Nephron progenitor cell (in vitro differentiated cells): ENCODE results near the gene FCAR.
"Not testable (repeated sequence)": the region's sequence is repeated elsewhere in the genome, so short reads cannot be mapped to it uniquely, and the experiment has no call there.

ENCODE experiments used
- DNase-seq: peaks from one replicate; pipeline ENCODE4 v3.0.0; 2021
- H3K27ac Mint-ChIP-seq: 2 replicates; pipeline ENCODE4 v1.8.0; 2021; ENCODE audit warnings: mild to moderate bottlenecking, moderate library complexity, mixed read lengths
- H3K27me3 Mint-ChIP-seq: 2 replicates; pipeline ENCODE4 v1.8.0; 2021; ENCODE audit warnings: mild to moderate bottlenecking, low read depth, mixed read lengths; ENCODE audit not compliant: poor library complexity
- H3K36me3 Mint-ChIP-seq: 2 replicates; pipeline ENCODE4 v1.8.0; 2021; ENCODE audit warnings: low read depth, mixed read lengths
- H3K4me1 Mint-ChIP-seq: 2 replicates; pipeline ENCODE4 v1.8.0; 2021; ENCODE audit warnings: mixed read lengths
- H3K4me3 Mint-ChIP-seq: 2 replicates; pipeline ENCODE4 v1.8.0; 2021; ENCODE audit warnings: mild to moderate bottlenecking, moderate library complexity, mixed read lengths
- H3K9me3 Mint-ChIP-seq: 2 replicates; pipeline ENCODE4 v1.8.0; 2021; ENCODE audit warnings: mild to moderate bottlenecking, moderate library complexity, mixed read lengths
- CTCF ChIP-seq: fragments of 200-600 bp; sonication (generic); IDR thresholded peaks from 2 replicates; pipeline ENCODE4 v1.5.0; 2021; ENCODE audit warnings: antibody characterized with exemption

Gene FCAR

GRCh38 chr19:54881884-54882283 lies 7.8 kb downstream of the FCAR start:
- Mint-ChIP-seq H3K4me3 (no peak overlapping the region), H3K27me3 (peaks cover 6% of the 10 kb centered on the region), H3K9me3 (peaks cover 83% of the 10 kb centered on the region), H3K4me1 (no peaks in the 10 kb centered on the region), H3K36me3 (no peaks in the 10 kb centered on the region), H3K27ac (no peak overlapping the region)
- no peak for TF ChIP-seq CTCF
- no peak for DNase-seq

- no peak overlapping the region for H3K27ac Mint-ChIP-seq
- H3K9me3 Mint-ChIP-seq, result peaks cover 79% of the 10 kb centered on the region
- H3K36me3 Mint-ChIP-seq, result no peaks in the 10 kb centered on the region
- H3K4me1 Mint-ChIP-seq, result no peaks in the 10 kb centered on the region
- no peak for TF ChIP-seq CTCF
- no peak overlapping the region for H3K4me3 Mint-ChIP-seq
- DNase-seq, result no peak
- H3K27me3 Mint-ChIP-seq, result peaks cover 6% of the 10 kb centered on the region
Observed at GRCh38 chr19:54882758-54883157, 8.7 kb downstream of the FCAR start.

- no peak overlapping the region for H3K4me3 Mint-ChIP-seq
- TF ChIP-seq CTCF, result no peak
- H3K4me1 Mint-ChIP-seq, result no peaks in the 10 kb centered on the region
- no peak overlapping the region for H3K27ac Mint-ChIP-seq
- no peaks in the 10 kb centered on the region for H3K36me3 Mint-ChIP-seq
- DNase-seq, result no peak
- H3K27me3 Mint-ChIP-seq, result peaks cover 6% of the 10 kb centered on the region
- H3K9me3 Mint-ChIP-seq, result peaks cover 81% of the 10 kb centered on the region
Observed at GRCh38 chr19:54883228-54883627, 9.2 kb downstream of the FCAR start.

GRCh38 chr19:54888239-54888638 lies 14.2 kb downstream of the FCAR start:
- peaks cover 78% of the 10 kb centered on the region for H3K9me3 Mint-ChIP-seq
- no peak for DNase-seq
- H3K4me1 Mint-ChIP-seq, result no peaks in the 10 kb centered on the region
- TF ChIP-seq CTCF, result no peak
- no peak overlapping the region for H3K4me3 Mint-ChIP-seq
- H3K27ac Mint-ChIP-seq, result no peak overlapping the region
- peaks cover 2% of the 10 kb centered on the region for H3K27me3 Mint-ChIP-seq
- H3K36me3 Mint-ChIP-seq, result no peaks in the 10 kb centered on the region

GRCh38 chr19:54889566-54889965 lies 15.5 kb downstream of the FCAR start:
- no peaks in the 10 kb centered on the region for H3K4me1 Mint-ChIP-seq
- H3K9me3 Mint-ChIP-seq, result peaks cover 83% of the 10 kb centered on the region
- TF ChIP-seq CTCF, result no peak
- no peaks in the 10 kb centered on the region for H3K36me3 Mint-ChIP-seq
- DNase-seq, result no peak
- H3K27ac Mint-ChIP-seq, result no peak overlapping the region
- no peak overlapping the region for H3K4me3 Mint-ChIP-seq
- peaks cover 2% of the 10 kb centered on the region for H3K27me3 Mint-ChIP-seq

- DNase-seq, result no peak
- H3K36me3 Mint-ChIP-seq, result no peaks in the 10 kb centered on the region
- H3K4me3 Mint-ChIP-seq, result no peak overlapping the region
- no peak for TF ChIP-seq CTCF
- peaks cover 6% of the 10 kb centered on the region for H3K27me3 Mint-ChIP-seq
- no peaks in the 10 kb centered on the region for H3K4me1 Mint-ChIP-seq
- no peak overlapping the region for H3K27ac Mint-ChIP-seq
- peaks cover 91% of the 10 kb centered on the region for H3K9me3 Mint-ChIP-seq
Observed at GRCh38 chr19:54893406-54893805, 19.4 kb downstream of the FCAR start.

GRCh38 chr19:54894106-54894505 lies 20.1 kb downstream of the FCAR start:
- H3K9me3 Mint-ChIP-seq, result peaks cover 93% of the 10 kb centered on the region
- H3K4me3 Mint-ChIP-seq, H3K36me3 Mint-ChIP-seq, H3K27me3 Mint-ChIP-seq, DNase-seq, H3K27ac Mint-ChIP-seq, H3K4me1 Mint-ChIP-seq: not testable (repeated sequence)
